PC-9 (cell line): ENCODE data around the gene NEUROG1. TPM values are rescaled to one million over a fixed set of nuclear protein-coding genes. Genes with fewer than 3 reads are reported as not detected.

Source experiments
- BruUV-seq: library from RNA; stranded (reverse); fragments of 400-500 nt; replicated peaks from 2 replicates; lab custom pipeline; 2021; lab: Mats Ljungman, UMichigan
- CTCF ChIA-PET: fragments of 300-600 bp; sonication (Branson Sonifier 250); formaldehyde crosslinking; loops from one replicate; lab custom pipeline; 2022; ENCODE audit warnings: antibody characterized with exemption; lab: Charles Lee
- POLR2A ChIA-PET: fragments of 300-600 bp; sonication (Branson Sonifier 250); formaldehyde crosslinking; loops from one replicate; lab custom pipeline; 2022; ENCODE audit warnings: antibody characterized with exemption; ENCODE audit not compliant: unreplicated experiment; lab: Charles Lee
- DNase-seq, 2 experiments: peaks; one replicate each; pipeline versions ENCODE4 v3.0.0 to v3.0.0-alpha.2; 2015 to 2022; ENCODE audit warnings: mixed read lengths in 1 of 2
- H2AFZ ChIP-seq: fragments of 200-600 bp; sonication (generic); 2 replicates; pipeline ENCODE4 v1.8.1; 2017; ENCODE audit warnings: antibody characterized with exemption
- H3F3A ChIP-seq: fragments of 200-600 bp; sonication (generic); 2 replicates; pipeline ENCODE4 v1.8.1; 2017; ENCODE audit warnings: antibody characterized with exemption, mild to moderate bottlenecking, low read depth; ENCODE audit not compliant: insufficient read depth
- H3K27ac ChIP-seq: fragments of 200-600 bp; sonication (generic); 2 replicates; pipeline ENCODE4 v1.6.1; 2016; ENCODE audit warnings: mixed run types
- H3K27me3 ChIP-seq: fragments of 200-600 bp; sonication (generic); 2 replicates; pipeline ENCODE4 v1.6.1; 2016; ENCODE audit warnings: low read depth, mixed run types; ENCODE audit not compliant: insufficient read depth
- H3K36me3 ChIP-seq: fragments of 200-600 bp; sonication (generic); 2 replicates; pipeline ENCODE4 v1.6.1; 2016; ENCODE audit warnings: low read depth, mixed run types
- H3K4me1 ChIP-seq: fragments of 200-600 bp; sonication (generic); replicated peaks from 2 replicates; pipeline ENCODE4 v1.6.1; 2016; ENCODE audit warnings: mixed run types; ENCODE audit not compliant: insufficient read depth
- H3K4me2 ChIP-seq: fragments of 200-600 bp; sonication (generic); 2 replicates; pipeline ENCODE4 v1.6.1; 2017; ENCODE audit warnings: mixed run types
- H3K4me3 ChIP-seq: fragments of 200-600 bp; sonication (generic); 2 replicates; pipeline ENCODE4 v1.6.1; 2016; ENCODE audit warnings: mixed run types
- H3K79me2 ChIP-seq: fragments of 200-600 bp; sonication (generic); 2 replicates; pipeline ENCODE4 v1.6.1; 2017; ENCODE audit warnings: low read depth, mixed run types
- H3K9me2 ChIP-seq: fragments of 200-600 bp; sonication (generic); 2 replicates; pipeline ENCODE4 v1.8.1; 2017; ENCODE audit warnings: mild to moderate bottlenecking; ENCODE audit not compliant: insufficient read depth
- H3K9me3 ChIP-seq: fragments of 200-600 bp; sonication (generic); 2 replicates; pipeline ENCODE4 v1.8.1; 2016; ENCODE audit warnings: low read depth; ENCODE audit not compliant: insufficient read depth
- H4K20me1 ChIP-seq: fragments of 200-600 bp; sonication (generic); 2 replicates; pipeline ENCODE4 v1.8.1; 2017; ENCODE audit not compliant: insufficient read depth
- CTCF ChIP-seq: fragments of 200-600 bp; sonication (generic); conservative IDR thresholded peaks from 2 replicates; pipeline ENCODE4 v1.6.1; 2017; ENCODE audit warnings: mixed run types, antibody characterized with exemption, mild to moderate bottlenecking, moderate library complexity
- EZH2 ChIP-seq: fragments of 200-600 bp; sonication (generic); IDR thresholded peaks from 2 replicates; pipeline ENCODE4 v1.8.0; 2017; ENCODE audit warnings: antibody characterized with exemption, low read depth
- intact Hi-C: fragments of 100-400 bp; cut with micrococcal nuclease; formaldehyde crosslinking; loops from one replicate; pipeline ENCODE4 v1.10.0; 2022; ENCODE audit not compliant: unreplicated experiment
- total RNA-seq: library from RNA; stranded (reverse); gene quantifications from 2 replicates; pipeline ENCODE4 v1.2.3, GENCODE V29; 2021

NEUROG1 gene
- total RNA-seq, 1 experiment from 2014 or later = not detected

GRCh38 chr5:135526924-135527323 is 8.8 kb downstream of the NEUROG1 start:
- Histone ChIP-seq H2AFZ (no peak overlapping the region), H3K79me2 (no peaks in the 10 kb centered on the region), H3K36me3 (no peaks in the 10 kb centered on the region), H3K4me2 (no peak overlapping the region), H3K9me3 (no peaks in the 10 kb centered on the region), H3K4me1 (no peaks in the 10 kb centered on the region), H3K27ac (no peak overlapping the region), H3K4me3 (no peak overlapping the region), H3K27me3 (peaks cover 48% of the 10 kb centered on the region), H4K20me1 (no peaks in the 10 kb centered on the region), H3F3A (no peaks in the 10 kb centered on the region), H3K9me2 (no peaks in the 10 kb centered on the region)
- POLR2A ChIA-PET = no interaction called here
- CTCF ChIA-PET = no interaction called here
- intact Hi-C loops = no loop called here
- BruUV-seq = no TSS peak
- TF ChIP-seq CTCF = no peak
- no peak for DNase-seq

GRCh38 chr5:135521964-135522363 is 13.8 kb downstream of the NEUROG1 start:
- Histone ChIP-seq H3K4me1 (no peaks in the 10 kb centered on the region), H3K36me3 (no peaks in the 10 kb centered on the region), H4K20me1 (no peaks in the 10 kb centered on the region), H3K4me3 (no peak overlapping the region), H2AFZ (no peak overlapping the region), H3K27ac (no peak overlapping the region), H3K9me3 (no peaks in the 10 kb centered on the region), H3K27me3 (peaks cover 35% of the 10 kb centered on the region; the same call in 1 of the 2 replicates), H3K4me2 (no peak overlapping the region), H3K9me2 (0 out of 2 replicates have a peak, but pooled peaks cover 6% of the 10 kb centered on the region), H3F3A (no peaks in the 10 kb centered on the region), H3K79me2 (no peaks in the 10 kb centered on the region)
- CTCF ChIA-PET = no interaction called here
- no peak for DNase-seq
- TF ChIP-seq CTCF (no peak), EZH2 (no peak)
- POLR2A ChIA-PET = no interaction called here
- no TSS peak for BruUV-seq
- intact Hi-C loops = no loop called here

GRCh38 chr5:135517631-135518030 is 18.1 kb downstream of the NEUROG1 start:
- TF ChIP-seq EZH2 (no peak), CTCF (no peak)
- no TSS peak for BruUV-seq
- POLR2A ChIA-PET = no interaction called here
- no peak overlapping the region for H3K4me2 ChIP-seq
- no peaks in the 10 kb centered on the region for H3K36me3 ChIP-seq
- CTCF ChIA-PET = no interaction called here
- no peaks in the 10 kb centered on the region for H3F3A ChIP-seq
- no peak overlapping the region for H3K4me3 ChIP-seq
- H2AFZ ChIP-seq = no peak overlapping the region
- DNase-seq = no peak
- H3K79me2 ChIP-seq = no peaks in the 10 kb centered on the region
- H4K20me1 ChIP-seq = no peaks in the 10 kb centered on the region
- H3K4me1 ChIP-seq = no peaks in the 10 kb centered on the region
- intact Hi-C loops = no loop called here
- peaks cover 28% of the 10 kb centered on the region; the same call in 1 of the 2 replicates for H3K27me3 ChIP-seq
- H3K9me3 ChIP-seq = no peaks in the 10 kb centered on the region
- H3K9me2 ChIP-seq = 0 out of 2 replicates have a peak, but pooled peaks cover 6% of the 10 kb centered on the region
- H3K27ac ChIP-seq = no peak overlapping the region
